Femur (tissue), 1 donor: ENCODE data around the gene VPS37C.
"Not testable (repeated sequence)": the region's sequence is repeated elsewhere in the genome, so short reads cannot be mapped to it uniquely, and the experiment has no call there.

Source experiments
- DNase-seq: peaks from one replicate; pipeline ENCODE4 v3.0.0-alpha.2; 2017

VPS37C gene

GRCh38 chr11:61174273-61174672 is 13.0 kb upstream of the VPS37C start:
- DNase-seq, result no peak

- DNase-seq, result no peak
These were observed 12.2 kb upstream of the VPS37C start for GRCh38 chr11:61173456-61173855.

DNA sequence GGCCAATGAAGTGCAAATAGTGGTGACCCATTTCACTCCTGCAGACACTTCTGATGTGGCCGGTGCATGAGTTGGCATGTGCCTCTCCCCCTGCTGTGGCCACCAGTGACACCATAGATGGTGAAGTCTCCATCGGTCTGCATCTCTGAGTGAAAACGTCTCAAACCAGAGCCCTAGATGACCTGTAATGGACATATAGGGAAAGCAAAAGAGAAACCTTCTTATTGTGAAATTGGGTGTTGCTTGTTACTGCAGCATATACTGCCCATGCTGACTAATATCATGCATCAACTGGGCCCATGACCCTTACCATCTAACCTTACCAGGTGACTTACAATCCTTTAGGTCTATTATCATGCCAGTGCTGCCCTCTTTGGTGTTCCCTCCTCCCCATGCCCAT is 11.7 kb upstream of the VPS37C start:
- DNase-seq, result no peak

DNA sequence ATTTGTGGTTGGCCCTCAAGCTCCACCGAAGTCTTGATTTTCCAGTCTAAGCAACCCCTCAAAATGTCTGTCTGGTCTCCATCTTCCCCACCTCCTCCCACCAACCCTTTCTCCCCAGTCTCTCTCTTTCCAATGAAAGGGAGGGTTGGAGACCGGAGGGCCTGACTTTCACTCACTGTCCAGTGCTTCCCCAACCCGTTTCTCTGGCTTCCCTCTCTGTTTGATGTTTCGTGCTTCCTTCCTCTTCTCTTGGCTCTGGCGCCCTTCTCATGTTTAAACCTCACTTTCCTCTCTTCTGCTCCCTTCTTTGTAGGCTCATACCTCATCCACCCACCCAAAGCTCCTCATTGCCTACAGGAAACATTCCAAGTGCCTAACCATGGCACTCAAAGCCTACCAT is 11.1 kb upstream of the VPS37C start:
- no peak for DNase-seq

DNA sequence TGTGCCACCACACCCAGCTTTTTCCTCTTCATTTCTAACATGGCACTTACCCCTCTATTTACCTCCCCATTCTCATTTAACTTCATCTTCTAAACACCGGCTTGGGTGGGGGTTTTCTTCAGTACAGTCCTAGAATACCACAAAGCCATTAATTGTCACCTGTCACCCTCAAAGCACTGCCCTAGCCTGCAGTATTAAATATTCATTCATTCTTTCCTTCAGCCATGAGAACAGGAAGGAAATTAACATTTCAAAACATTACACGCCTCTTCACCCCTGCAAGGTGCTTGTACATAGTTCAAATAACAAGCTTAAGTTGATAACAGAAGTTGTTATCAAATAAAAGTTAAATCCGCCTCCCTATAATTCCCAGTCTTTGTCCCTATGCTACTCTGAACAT is 10.7 kb upstream of the VPS37C start:
- no peak for DNase-seq

GRCh38 chr11:61170566-61170965 is 9.3 kb upstream of the VPS37C start:
- DNase-seq, result no peak

DNA sequence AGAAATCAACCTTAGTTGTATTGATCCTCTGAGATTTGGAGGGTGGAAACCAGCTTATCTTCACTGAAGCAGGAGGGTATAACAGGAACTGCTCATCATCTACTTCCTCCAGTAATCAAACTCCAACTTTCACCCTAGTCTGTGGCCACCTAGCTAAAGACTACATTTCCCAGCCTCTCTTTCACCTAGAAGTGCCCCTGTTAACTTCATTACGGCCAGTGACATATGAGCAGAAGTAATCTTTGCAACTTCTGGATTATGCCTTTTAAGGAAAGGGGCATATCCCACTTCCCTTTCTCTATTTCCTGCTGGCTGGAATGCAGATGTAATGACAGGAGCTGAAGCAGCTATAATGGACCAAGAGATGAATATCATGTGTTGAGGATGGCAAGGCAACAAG is 7.6 kb upstream of the VPS37C start:
- no peak for DNase-seq

- no peak for DNase-seq
These were observed 6.9 kb upstream of the VPS37C start for GRCh38 chr11:61168042-61168688.

GRCh38 chr11:61166331-61166730 is 5.1 kb upstream of the VPS37C start:
- not testable (repeated sequence) for DNase-seq

- not testable (repeated sequence) for DNase-seq
These were observed 4.6 kb upstream of the VPS37C start for GRCh38 chr11:61165785-61166184.

- DNase-seq, result no peak
These were observed 3.6 kb upstream of the VPS37C start for GRCh38 chr11:61164606-61165424.

DNA sequence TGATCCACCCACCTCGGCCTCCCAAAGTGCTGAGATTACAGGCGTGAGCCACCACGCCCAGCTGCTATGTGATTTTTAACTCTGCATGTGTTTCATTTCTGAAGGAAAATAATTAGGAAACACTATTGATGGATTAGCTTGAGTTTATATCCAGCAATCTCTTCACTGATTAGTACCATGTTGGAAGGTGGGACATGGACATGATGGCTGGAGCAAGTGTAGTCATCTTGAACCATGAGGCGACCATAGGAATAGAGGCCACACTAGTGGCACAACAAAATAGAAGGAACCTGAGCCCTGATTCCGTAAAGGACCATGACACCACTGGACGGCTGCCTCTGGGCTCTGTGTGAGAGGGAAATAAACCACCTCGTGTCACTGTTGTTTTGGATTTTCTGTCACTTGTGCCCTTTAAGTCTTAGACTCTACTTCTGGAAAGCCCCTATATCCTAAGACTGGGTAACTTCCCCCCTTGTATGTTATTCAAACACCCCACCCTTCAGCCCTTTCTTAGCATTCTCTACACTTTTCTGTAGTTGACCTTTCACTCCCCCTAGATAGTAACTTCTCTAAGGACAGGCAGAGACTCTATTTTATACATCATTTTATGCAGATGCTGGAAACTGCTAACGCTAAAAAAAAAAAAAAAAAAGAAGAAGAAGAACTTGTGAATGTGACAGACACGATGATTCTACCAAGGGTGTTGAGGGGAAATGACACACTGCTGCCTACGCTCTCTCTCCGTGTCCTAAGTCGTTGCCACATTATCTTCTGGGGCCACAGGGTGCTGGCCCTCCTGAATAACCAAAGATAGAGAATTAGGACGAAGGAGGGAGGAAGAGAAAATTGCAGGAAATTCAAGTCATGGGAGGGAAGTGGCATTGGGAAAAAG is 2.7 kb upstream of the VPS37C start:
- DNase-seq, result no peak

DNA sequence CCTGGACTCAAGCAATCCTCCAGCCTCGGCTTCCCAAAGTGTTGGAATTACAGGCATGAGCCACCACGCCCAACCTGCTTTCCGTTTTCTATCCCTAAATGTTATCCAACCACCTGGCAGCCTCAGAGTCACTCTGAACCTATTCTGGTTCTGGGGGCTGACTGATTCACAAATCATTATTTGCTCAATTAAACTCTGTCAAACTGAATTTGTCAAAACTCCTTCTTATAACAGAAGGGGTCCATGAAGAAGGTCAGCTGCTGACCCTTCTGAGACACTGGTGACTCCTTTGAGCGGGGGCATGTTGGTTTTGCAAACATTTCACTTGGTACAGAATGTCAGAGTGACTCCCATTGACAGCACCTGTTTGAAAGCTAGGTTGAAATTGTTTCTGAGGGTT is 1.8 kb upstream of the VPS37C start:
- no peak for DNase-seq

GRCh38 chr11:61162092-61162941 is 1.1 kb upstream of the VPS37C start:
- no peak for DNase-seq

- no peak for DNase-seq
These were observed 588 bp downstream of the VPS37C start for GRCh38 chr11:61160487-61161189.

DNA sequence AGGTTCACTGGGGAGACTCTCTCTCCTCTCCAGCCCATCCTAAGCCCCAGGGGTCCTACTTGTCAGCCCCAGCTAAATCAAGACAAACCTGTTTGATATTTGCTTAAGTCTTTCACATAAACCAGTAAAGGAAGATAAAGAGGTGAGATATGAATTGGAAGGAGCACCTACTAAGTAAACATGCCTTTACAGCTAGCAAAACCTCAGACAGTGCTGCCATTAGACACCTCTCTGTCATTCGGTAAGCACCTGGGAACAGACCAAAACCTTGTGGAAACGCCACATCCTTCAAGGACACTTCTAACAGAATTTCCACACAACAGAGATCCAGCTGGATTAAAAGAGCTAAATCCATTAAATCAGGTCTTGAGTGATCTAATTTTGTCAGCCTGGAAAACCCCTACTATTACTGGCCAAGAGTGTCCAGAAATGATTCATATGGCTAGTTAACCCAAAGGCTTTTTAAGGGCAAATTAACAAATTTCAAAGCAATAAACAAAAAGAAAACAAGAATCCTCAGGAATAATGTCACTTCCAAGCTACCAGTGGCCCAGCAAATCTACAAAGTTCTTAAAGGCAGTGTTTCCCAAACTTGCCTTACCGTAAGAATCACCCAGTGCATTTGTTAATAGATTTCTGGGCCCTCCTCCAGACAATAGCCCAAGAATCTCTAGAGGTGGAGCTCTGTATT is 2.4 kb downstream of the VPS37C start:
- DNase-seq, result no peak

DNA sequence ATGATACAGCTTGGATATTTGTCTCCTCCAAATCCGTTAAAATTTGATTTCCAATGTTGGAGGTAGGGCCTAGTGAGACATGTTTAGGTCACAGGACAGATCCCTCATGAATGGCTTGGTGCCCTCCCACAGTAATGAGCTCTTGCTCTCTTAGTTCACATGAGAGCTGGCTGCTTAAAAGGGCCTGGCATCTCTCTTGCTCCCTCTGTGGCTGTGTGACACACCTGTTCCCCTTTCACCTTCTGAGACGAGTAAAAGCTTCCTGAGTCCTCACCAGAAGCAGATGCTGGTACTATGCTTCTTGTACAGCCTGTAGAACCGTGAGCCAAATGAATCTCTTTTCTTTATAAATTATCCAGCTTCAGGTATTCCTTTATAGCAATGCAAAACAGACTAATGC is 3.5 kb downstream of the VPS37C start:
- DNase-seq, result no peak

DNA sequence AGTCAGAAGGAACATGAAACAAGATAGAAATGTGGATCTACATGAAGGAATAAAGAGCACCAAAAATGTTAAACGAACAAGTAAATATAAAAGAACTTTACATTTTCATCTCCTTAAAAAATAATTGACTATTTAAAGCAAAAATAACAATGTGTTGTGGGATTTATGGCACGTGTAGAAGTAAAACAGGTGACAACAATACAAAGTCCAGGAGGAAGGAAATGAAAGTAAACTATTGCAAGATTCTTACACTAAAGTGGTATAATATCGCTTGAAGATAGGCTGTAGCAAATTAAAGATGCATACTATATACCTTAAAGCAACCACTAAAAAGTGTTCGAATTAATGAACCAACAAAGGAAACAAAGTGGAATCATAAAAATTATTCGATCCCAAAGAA is 5.5 kb downstream of the VPS37C start:
- no peak for DNase-seq

DNA sequence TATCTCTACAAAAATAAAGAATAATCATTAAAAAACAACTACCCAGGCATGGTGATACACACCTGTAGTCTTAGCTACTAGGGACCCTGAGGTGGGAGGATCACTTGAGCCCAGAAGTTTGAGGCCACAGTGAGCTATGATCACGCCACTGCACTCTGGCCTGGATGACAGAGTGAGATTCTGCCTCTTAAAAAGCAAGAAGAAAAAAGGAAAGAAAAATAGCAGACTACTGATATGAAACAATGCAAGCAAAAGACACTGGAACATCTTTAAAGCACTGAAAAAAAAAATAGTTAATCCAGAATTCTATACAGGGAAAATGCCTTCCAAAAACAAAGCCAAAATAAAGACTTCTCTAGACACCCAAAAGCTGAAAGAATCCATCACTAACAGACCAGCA is 5.9 kb downstream of the VPS37C start:
- DNase-seq, result no peak

DNA sequence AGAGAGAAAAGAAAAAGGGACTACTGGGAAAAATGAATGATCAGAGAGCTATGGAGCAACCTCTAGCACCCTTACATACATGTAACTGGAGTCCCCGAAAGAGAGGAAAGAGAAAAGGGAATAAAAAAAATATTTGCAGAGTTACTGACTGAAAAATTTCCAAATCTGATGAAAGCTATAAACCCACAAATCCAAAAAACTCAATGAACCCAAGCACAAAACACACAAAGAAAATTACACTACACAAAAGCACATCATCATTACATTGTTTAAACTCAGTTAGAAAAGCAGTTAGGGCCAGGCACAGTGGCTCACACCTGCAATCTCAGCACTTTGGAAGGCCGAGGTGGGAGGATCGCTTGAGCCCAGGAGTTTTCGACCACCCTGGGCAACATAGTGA is 6.7 kb downstream of the VPS37C start:
- peak; percentile 5 for DNase-seq

DNA sequence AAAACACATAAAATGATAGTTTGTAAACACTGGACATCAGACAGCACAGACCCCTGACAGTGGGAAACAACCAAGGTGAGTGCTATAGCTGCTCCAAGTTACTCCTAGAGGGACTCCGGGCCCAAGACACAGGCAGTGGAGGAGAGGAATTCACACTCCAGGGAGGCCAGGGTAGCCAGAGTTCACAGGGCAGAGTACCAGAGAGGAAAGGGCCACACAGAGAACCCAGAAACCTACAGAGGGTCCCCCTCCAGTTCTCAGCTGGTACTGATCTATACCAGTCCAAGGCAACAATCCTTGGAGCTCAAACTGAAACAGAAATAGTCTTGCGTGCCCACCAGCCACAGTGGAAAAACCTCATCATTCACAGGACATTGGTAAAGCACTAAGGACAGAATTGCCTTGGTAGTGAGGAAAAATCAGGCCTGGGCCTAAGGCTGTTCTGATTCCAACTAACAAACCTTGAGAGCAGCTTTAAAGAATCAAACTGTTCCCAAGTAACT is 7.6 kb downstream of the VPS37C start:
- DNase-seq, result no peak
